ENCODE data around the gene PEX11G.

PEX11G gene

DNA sequence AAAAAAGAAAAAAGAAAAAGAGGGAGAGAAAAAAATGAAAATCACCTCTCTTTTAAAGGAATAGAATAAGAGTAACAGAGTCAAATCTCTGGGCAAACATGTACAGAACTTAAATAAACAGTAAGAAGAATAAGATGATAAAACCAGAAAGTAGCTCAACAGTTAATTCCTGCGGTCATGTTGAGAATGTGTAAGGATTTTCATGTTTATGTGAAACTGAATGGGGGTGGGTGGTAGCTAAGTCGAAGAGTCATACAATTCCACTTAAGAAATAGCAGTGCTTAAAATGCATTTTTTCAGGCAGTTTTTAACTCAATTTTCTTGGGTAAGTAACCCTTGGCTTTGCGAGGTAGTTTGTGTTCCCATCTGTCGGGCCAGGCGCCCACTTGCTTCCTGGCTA, 60.9 kb downstream of the PEX11G start:
- DNase-seq, result no peak

DNA sequence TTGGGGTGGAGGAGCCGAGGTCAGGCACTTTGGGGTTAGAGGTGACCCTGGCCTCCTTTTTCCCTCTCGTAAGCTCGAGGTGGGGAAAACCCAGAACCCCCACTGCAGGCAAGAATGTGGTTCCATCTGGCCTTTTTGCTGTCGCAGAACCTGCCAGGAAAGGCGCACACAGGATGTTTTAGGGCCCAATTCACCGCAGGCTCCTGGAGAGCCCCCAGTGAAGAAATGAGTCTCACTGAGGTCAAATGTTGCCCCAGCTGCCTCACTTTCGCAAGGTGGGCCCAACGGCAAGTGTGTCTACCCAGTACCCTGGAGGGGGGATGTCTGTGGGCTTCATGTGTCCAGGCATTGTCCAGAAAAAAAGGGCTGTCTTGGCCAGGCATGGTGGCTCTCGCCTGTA, 61.8 kb downstream of the PEX11G start:
- DNase-seq, result peak; percentile 30

Measured in CD4-positive, alpha-beta T cell treated with Interleukin-12 subunit alpha and Interleukin-12 subunit beta, for 1 hour (primary cell).